ENCODE data around the gene TOP3B. TPM values are rescaled to one million over a fixed set of nuclear protein-coding genes. Genes with fewer than 3 reads are reported as not detected.
A peak's percentile ranks its signal among the peaks of the same experiment; 100 is the strongest.
"Not testable (repeated sequence)": the region's sequence is repeated elsewhere in the genome, so short reads cannot be mapped to it uniquely, and the experiment has no call there.

The TOP3B gene
- total RNA-seq, 1 donor from 2014 or later = 29.6 TPM

GRCh38 chr22:21921184-21921721 is 61.3 kb downstream of the TOP3B start:
- no peak for DNase-seq

DNA sequence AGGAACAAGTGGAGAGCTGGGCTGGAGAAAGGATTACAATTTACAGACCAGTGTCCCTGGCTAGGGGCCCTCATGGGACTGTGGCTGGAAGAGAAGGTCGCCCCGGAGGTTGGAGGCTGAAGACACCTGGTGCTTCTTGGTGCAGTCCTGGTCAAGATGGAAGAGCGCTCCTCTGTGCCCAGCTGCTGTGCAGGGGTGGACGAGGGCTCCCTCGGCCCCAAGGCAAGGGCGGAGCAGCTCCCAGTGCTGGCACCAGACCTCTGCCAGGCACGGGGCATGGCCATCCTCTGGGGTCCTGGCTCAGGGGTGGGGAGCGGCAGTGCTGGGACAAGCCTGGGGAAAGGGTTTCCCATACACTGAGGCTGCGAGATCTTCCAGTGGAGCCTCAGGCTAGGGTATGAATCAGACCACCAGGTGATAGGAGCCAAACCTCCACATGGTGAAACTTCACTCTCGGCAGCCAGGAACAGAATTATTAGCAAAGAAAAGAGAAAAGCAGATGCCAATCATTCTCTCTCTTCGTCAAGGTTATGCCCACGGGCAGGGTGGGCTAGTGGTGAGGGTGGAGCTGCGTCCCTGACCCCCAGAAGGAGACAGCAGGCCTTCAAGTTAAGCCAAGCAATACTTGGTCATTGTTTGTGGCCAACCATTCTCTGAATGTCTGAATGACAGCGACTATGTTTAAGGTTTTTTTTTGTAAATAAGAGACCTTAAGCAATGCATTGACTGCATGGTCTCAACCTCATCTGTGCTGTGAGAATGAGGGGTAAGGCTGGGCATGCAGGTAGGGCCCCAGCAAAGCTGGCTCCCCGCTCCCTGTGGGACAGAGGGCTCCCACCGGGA is 62.0 kb downstream of the TOP3B start:
- DNase-seq = no peak

- DNase-seq = no peak
These were observed 62.9 kb downstream of the TOP3B start for GRCh38 chr22:21919526-21920307.

- no peak for DNase-seq
These were observed 64.0 kb downstream of the TOP3B start for GRCh38 chr22:21918466-21919185.

DNA sequence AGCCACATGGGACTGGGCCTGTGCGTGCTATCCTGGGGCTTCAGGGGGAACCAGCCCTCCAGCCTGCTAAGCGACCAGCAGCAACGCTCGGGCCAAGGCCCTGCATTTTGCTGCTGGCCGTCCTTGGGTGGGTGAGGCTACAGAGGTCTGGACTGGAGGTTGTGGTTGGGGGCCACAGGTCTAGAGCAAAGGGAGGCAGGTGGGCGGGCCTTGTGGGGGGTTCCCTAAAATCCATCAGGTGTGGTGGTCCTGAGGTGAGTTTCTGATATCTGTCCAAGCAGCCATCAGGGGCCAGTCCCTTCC is 64.7 kb downstream of the TOP3B start:
- no peak for DNase-seq

DNA sequence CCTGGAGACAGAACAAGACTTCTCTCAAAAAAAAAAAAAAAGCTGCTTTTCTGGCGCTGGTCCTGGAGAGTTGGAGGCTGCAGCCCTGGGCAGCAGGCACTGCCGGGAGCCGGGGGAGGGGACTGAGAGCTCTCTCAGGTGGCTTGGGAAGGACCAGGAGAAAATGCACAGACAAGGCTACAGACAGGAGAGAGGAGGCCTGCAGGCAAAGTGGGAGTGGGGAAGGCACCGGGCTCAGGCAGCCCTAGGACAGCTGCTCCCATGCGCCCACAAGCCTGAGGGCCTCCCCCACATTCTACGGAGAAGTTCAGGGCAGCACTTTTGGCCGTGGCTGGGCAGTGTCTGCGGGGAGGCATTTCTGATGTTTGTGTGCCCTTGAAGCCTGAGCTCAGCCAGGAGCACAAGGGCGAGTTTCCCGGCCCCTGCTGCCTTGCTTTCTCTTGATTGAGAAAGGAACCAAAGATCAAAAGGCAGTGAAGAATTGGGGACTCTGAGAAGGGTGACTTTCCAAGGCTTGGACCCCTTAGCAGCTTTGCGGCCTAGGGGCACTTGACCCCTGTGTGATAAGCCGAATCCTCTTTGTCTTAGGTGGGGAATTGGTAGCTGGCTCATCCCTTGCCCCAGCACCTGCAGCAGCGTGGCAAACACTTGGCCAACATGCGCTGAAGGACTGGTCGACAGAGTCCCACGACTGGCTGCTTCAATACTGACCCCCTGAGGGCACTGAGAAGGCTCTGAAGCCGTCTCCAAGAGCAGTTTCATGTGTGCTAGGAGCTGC is 65.2 kb downstream of the TOP3B start:
- DNase-seq = peak; percentile 28

DNA sequence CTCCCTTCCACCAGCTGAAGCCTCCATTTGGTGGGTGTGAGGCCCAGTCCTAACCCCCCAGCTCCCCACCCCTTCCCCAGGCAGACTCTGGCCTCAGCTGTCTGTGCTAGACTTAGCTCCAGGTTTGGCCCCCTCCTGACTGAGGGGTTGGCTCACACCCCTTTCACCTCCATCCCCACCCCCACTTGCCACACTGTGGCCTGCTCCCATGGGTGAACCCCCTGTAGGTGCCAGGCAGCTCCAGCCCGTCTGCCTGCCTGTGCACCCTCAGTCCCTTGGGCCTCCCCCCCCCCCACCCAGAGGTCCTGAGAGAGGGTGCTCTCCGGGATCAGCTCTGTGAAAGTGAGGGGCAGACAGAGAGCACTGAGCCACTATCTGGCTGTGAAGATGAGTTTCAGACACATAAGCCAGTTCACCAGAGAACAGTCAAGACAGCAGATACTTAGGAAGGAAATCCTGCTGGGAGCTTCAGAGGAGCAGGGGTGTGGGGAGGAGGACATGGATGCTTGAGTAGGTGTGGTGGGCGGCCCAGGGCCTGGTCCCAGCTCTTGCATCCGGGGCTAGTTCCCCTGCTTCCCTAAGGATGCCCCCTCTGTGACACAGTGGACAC is 66.2 kb downstream of the TOP3B start:
- no peak for DNase-seq

DNA sequence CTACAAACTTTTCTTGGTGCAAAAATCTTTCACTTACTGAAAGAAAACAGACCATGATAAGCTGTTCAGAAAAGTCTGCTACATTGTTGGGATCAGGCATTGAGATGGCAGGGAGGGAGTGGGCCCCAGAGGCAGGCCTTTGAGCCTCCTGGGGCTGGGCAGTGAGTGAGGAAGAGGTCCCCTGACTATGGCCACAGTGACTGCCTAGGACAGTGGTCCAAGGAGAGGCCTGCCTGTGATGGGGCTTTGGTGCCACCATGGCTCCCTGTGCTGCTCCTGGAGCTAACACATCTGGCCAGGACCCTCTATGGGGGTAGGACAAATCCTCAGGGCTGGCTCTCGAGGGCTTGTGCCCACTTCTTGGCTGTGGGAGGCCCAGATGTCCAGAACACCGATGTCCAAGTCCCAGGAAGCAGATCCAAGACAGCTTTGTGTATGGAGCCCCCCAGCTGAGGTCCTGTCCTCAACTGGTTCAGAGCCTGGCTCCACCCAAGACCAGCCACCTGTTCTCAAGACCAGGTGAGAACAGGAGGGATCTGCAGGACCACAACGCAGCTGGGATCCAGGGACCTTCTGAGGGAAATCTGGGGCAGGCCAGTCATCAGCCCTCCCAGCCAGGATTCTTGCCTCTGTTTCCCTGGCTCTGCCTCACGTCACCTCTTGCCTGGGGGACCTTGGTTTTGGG is 66.8 kb downstream of the TOP3B start:
- DNase-seq = no peak

GRCh38 chr22:21914033-21914642 is 68.4 kb downstream of the TOP3B start:
- DNase-seq = not testable (repeated sequence)

DNA sequence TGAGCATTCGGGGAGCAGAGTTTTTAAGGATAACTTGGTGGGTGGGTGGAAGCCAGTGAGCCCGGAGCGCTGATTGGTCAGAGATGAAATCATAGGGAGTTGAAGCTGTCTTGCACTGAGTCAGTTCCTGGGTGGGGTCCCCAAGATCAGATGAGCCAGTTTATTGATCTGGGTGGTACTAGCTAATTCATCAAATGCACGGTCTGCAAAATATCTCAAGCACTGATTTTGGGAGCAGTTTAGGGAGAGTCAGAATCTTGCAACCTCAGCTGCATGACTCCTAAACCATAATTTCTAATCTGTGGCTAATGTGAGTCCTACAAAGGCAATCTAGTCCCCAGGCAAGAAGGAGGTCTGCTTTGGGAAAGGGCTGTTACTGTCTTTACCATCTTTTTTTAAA is 72.2 kb downstream of the TOP3B start:
- not testable (repeated sequence) for DNase-seq

DNA sequence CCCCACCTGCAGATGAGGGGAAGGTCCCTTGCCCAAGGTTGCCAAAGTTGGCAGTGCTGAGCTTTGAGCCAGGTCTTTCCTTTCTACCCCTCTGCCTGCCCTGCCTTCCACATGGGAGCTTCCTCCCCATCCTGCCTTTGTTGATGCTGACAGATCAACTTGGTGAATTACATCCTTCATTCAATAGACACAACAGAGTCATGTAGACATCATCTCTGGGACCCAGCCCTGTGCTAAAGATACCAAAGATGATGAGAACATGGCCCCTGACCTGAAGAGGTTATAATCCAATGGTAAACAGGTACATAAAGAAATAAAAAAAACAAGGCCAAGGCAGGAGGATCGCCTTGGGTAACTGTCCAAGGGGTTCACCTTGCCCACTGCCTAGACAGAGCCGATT is 72.7 kb downstream of the TOP3B start:
- DNase-seq = no peak

- no peak for DNase-seq
These were observed 74.7 kb downstream of the TOP3B start for GRCh38 chr22:21907638-21908522.

Other genes with a start within 250 kb of the TOP3B start
- gene YPEL1, start 247.0 kb downstream of the TOP3B start, total RNA-seq = 5.1 and 7.8 TPM in 2 replicates
- gene MAPK1, start 115.1 kb downstream of the TOP3B start, total RNA-seq = 72.0 and 119 TPM in 2 replicates
- 195 and 382 TPM in 2 replicates for gene PPM1F, start 29.9 kb downstream of the TOP3B start, total RNA-seq

Data from dermis blood vessel endothelial cell (primary cell).